Stimulated activated CD8-positive, alpha-beta memory T cell treated with anti-CD3 and anti-CD28 coated beads, Interleukin-15, amount 100 ng/mL, for 1 hour (primary cell): ENCODE data around the gene COL28A1.
"Not testable (repeated sequence)": the region's sequence is repeated elsewhere in the genome, so short reads cannot be mapped to it uniquely, and the experiment has no call there.

Experiments used
- DNase-seq: peaks from one replicate; pipeline ENCODE4 v3.0.0-alpha.2; 2020; ENCODE audit warnings: low read depth

COL28A1 gene

GRCh38 chr7:7517754-7518153, 17.9 kb downstream of the COL28A1 start:
- no peak for DNase-seq

GRCh38 chr7:7516662-7517061, 19.0 kb downstream of the COL28A1 start:
- DNase-seq, result no peak

GRCh38 chr7:7516156-7516555, 19.5 kb downstream of the COL28A1 start:
- no peak for DNase-seq

- DNase-seq, result no peak
Measured at GRCh38 chr7:7512861-7513597, 22.6 kb downstream of the COL28A1 start.

- no peak for DNase-seq
Measured at GRCh38 chr7:7510794-7511193, 24.9 kb downstream of the COL28A1 start.

GRCh38 chr7:7505915-7506314, 29.8 kb downstream of the COL28A1 start:
- no peak for DNase-seq

- DNase-seq, result no peak
Measured at GRCh38 chr7:7504910-7505704, 30.6 kb downstream of the COL28A1 start.

GRCh38 chr7:7499892-7500291, 35.8 kb downstream of the COL28A1 start:
- no peak for DNase-seq

GRCh38 chr7:7498856-7499255, 36.8 kb downstream of the COL28A1 start:
- no peak for DNase-seq

- DNase-seq, result no peak
Measured at GRCh38 chr7:7496311-7496710, 39.4 kb downstream of the COL28A1 start.

- no peak for DNase-seq
Measured at GRCh38 chr7:7495171-7495570, 40.5 kb downstream of the COL28A1 start.

GRCh38 chr7:7491044-7491443, 44.6 kb downstream of the COL28A1 start:
- DNase-seq, result no peak

GRCh38 chr7:7490003-7490402, 45.7 kb downstream of the COL28A1 start:
- DNase-seq, result no peak

- no peak for DNase-seq
Measured at GRCh38 chr7:7489546-7489945, 46.1 kb downstream of the COL28A1 start.

GRCh38 chr7:7486362-7486761, 49.3 kb downstream of the COL28A1 start:
- no peak for DNase-seq

GRCh38 chr7:7484072-7484471, 51.6 kb downstream of the COL28A1 start:
- no peak for DNase-seq

- no peak for DNase-seq
Measured at GRCh38 chr7:7481802-7482201, 53.9 kb downstream of the COL28A1 start.

GRCh38 chr7:7479275-7479805, 56.3 kb downstream of the COL28A1 start:
- DNase-seq, result no peak

GRCh38 chr7:7478569-7478968, 57.1 kb downstream of the COL28A1 start:
- no peak for DNase-seq

GRCh38 chr7:7477641-7478040, 58.0 kb downstream of the COL28A1 start:
- DNase-seq, result not testable (repeated sequence)

- no peak for DNase-seq
Measured at GRCh38 chr7:7476381-7476780, 59.3 kb downstream of the COL28A1 start.

GRCh38 chr7:7475601-7476000, 60.1 kb downstream of the COL28A1 start:
- no peak for DNase-seq

- DNase-seq, result no peak
Measured at GRCh38 chr7:7474436-7474835, 61.2 kb downstream of the COL28A1 start.
